Mononuclear cell (primary cell): ENCODE results near the gene FRAS1. TPM values are rescaled to one million over a fixed set of nuclear protein-coding genes. Genes with fewer than 3 reads are reported as not detected.
"Not testable (repeated sequence)": the region's sequence is repeated elsewhere in the genome, so short reads cannot be mapped to it uniquely, and the experiment has no call there.

ENCODE experiments used
- H3K27me3 ChIP-seq: 2 replicates; pipeline ENCODE4 v1.6.0; 2011; ENCODE audit warnings: low read length, control low read depth; ENCODE audit not compliant: insufficient read depth
- H3K4me1 ChIP-seq: 2 replicates; pipeline ENCODE4 v1.5.1; 2011; ENCODE audit warnings: mild to moderate bottlenecking, low read length, control low read depth; ENCODE audit not compliant: insufficient read depth
- H3K4me3 ChIP-seq: 2 replicates; pipeline ENCODE4 v1.5.1; 2011; ENCODE audit warnings: mild to moderate bottlenecking, low read length, moderate library complexity
- H3K9me3 ChIP-seq: 2 replicates; pipeline ENCODE4 v1.5.1; 2011; ENCODE audit warnings: low read depth, mild to moderate bottlenecking, control low read depth, low read length
- total RNA-seq: library from RNA; depleted of rRNA; stranded (reverse); fragments of >200 nt; gene quantifications from one replicate; pipeline ENCODE4 v1.2.3, GENCODE V29; 2012

The FRAS1 gene
- total RNA-seq, 1 donor = under 0.01 TPM

- H3K4me1 ChIP-seq, H3K27me3 ChIP-seq, H3K4me3 ChIP-seq, H3K9me3 ChIP-seq: not testable (repeated sequence)
Measured at GRCh38 chr4:78275450-78275849, 218.3 kb downstream of the FRAS1 start.

GRCh38 chr4:78286281-78286680, 229.2 kb downstream of the FRAS1 start:
- H3K4me1 ChIP-seq = no peaks in the 10 kb centered on the region
- H3K9me3 ChIP-seq = no peaks in the 10 kb centered on the region
- H3K27me3 ChIP-seq = no peaks in the 10 kb centered on the region
- H3K4me3 ChIP-seq = no peak overlapping the region

DNA sequence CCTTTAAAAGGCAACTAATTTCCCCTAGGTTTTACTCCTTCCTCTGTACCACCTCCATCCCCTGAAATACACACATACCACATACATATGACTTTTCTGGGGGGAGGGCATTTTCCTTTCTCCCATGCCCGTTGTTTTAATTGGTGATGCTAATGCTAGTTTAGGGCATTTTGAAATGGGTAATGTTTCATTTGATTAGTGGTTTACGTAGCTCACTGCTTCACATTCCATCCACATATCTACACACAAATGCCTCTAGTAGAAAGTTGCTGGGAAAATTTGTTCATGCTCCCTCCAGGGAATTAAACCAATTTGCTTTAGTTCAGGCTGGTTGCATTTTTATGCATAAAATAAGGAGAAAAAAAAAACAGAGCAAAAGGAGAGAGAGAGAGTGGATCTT, 231.2 kb downstream of the FRAS1 start:
- Histone ChIP-seq H3K27me3 (no peaks in the 10 kb centered on the region), H3K9me3 (no peaks in the 10 kb centered on the region), H3K4me3 (no peak overlapping the region), H3K4me1 (no peaks in the 10 kb centered on the region)

GRCh38 chr4:78291277-78291676, 234.2 kb downstream of the FRAS1 start:
- no peaks in the 10 kb centered on the region for H3K9me3 ChIP-seq
- H3K4me1 ChIP-seq = no peaks in the 10 kb centered on the region
- no peaks in the 10 kb centered on the region for H3K27me3 ChIP-seq
- H3K4me3 ChIP-seq = no peak overlapping the region

DNA sequence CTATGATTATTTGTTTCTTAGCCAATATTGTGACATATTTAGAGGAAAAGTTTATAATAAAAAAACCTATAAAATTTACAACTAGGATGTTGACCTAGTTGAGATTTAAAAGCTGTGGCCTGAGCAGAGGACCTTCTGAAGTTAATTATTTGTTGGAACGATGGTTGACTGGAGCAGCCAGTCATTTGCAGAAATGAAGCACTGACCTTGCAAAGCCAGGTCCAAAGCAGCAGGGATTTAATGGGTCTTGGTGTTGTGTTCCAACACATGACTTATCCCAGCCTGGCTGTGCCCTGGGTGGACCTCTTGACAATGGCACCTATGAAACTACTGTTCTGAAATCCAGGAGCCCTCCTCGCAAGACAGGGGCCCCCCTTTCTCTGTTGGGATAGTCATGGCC, 235.2 kb downstream of the FRAS1 start:
- Histone ChIP-seq H3K9me3 (no peaks in the 10 kb centered on the region), H3K4me1 (no peaks in the 10 kb centered on the region), H3K4me3 (no peak overlapping the region), H3K27me3 (no peaks in the 10 kb centered on the region)

GRCh38 chr4:78292856-78293255, 235.7 kb downstream of the FRAS1 start:
- Histone ChIP-seq H3K27me3 (no peaks in the 10 kb centered on the region), H3K4me1 (no peaks in the 10 kb centered on the region)

DNA sequence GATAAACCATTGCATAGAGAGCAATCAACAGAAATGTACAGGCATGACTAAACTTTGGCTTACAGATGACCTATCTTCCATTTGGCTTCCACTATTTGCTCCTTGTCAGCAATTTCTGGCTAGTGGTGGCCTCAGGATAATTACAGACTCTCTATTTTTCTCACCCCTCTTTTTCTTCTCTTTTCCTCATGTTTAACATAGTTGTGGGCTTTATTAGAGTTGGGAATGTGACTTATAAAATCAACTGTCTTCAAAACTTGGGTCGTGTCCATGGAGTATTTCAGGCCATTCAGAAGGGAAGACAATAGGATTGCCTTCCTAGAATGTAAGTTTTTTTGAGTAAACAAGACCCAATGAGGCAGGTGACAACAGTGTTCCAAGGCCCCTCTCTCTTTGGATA, 236.2 kb downstream of the FRAS1 start:
- no peaks in the 10 kb centered on the region for H3K9me3 ChIP-seq
- no peak overlapping the region for H3K4me3 ChIP-seq
- H3K27me3 ChIP-seq = no peaks in the 10 kb centered on the region
- no peaks in the 10 kb centered on the region for H3K4me1 ChIP-seq

More at GRCh38 chr4:78292856-78293255, 235.7 kb downstream of the FRAS1 start:
- Histone ChIP-seq H3K9me3 (no peaks in the 10 kb centered on the region), H3K4me3 (no peak overlapping the region)

DNA sequence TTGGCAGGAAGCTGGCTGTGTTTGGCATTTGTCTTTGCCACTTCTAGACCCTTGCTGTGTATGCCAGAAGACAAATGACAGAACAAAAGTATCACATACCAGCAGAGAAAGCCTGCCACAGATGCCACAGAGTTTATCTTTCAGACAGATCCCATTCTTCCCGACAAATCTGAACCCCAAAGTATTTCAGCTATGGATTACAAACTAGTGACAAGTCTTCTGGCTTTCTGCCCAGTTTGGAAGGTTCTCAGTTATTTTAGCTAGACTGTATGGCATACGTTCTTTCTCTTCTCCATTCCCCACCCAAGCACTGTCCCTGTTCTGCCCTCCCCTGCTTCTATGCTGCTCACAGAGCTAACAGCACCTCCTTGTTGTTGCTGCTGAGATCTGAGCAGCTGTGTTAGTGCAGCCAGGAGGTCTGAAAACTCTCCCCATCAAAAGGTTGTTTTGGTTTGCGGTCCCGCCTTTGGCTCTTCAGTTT, 236.7 kb downstream of the FRAS1 start:
- H3K4me1 ChIP-seq = no peaks in the 10 kb centered on the region
- H3K27me3 ChIP-seq = no peaks in the 10 kb centered on the region
- no peaks in the 10 kb centered on the region for H3K9me3 ChIP-seq
- no peak overlapping the region for H3K4me3 ChIP-seq

DNA sequence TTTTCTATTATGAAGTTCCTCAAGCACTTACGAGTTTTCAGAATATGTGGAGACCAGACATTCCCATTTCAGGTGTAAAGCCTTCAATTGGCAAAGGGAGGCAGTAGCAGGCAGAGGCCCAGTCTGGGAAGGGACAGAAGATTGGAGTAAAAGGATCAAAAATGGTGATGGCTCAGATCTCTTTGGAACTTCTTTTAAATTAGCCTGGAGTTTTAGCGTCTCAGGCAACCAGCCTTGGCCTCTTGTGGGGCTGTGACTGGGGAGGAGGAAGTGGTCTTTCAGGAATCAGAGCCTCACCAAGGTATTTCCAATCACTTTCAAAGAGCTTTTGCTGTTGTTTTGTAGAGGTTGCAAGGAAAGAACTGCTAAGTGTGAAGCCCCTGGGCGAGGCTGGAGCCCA, 239.1 kb downstream of the FRAS1 start:
- Histone ChIP-seq H3K4me3 (no peak overlapping the region), H3K9me3 (no peaks in the 10 kb centered on the region), H3K4me1 (no peaks in the 10 kb centered on the region), H3K27me3 (no peaks in the 10 kb centered on the region)

DNA sequence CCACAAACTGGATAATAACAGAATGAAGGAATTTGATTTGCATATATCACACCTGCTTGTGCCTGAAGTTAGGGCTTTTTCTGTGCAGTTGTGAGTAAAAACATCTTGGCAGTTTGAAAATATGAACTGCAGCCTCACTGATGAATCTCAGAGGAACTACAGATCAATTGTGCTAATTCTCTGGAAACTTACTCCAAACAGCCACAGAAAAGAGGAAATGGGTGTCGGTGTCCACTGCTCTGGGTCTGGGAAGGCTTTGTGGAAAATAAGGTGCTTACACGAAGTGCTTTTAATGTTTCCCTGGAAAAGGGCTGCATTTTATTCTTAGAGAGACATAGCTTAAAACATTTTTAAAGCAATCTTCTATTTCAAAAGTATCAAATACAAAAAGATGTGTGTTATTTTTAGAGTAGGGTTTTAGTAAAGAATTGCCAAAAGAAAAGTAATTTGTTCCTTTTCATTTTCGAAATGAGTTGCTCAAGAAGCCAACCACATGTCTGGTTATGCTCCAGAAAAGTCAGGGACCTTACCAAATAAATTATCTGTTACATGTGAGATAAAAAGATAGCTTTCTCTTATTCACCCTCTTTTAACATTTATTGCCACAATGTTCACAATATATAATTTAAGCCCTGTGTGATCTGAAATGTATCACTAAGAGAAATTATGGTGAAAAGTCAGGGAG, 240.1 kb downstream of the FRAS1 start:
- Histone ChIP-seq H3K27me3 (no peaks in the 10 kb centered on the region), H3K4me3 (no peak overlapping the region), H3K9me3 (no peaks in the 10 kb centered on the region), H3K4me1 (no peaks in the 10 kb centered on the region)

DNA sequence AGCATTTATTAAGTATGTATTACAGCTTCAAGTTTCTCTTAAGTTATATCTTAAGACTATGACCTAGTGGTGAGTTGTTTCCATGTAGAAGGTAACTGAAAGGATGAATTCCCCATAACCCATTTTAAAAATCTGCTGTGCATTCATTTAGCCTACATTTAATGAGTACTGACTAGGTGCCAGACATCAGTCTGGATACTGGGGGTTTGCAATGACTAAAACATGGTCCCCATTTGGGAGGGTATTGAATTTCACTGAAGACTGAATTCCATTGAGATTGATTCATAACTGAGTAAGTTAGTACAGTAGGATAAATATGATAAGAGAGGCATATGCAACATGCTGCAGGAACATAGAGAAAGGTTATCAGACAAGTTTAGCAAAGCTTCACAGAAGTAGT, 241.5 kb downstream of the FRAS1 start:
- Histone ChIP-seq H3K4me3 (no peak overlapping the region), H3K27me3 (no peaks in the 10 kb centered on the region), H3K9me3 (no peaks in the 10 kb centered on the region), H3K4me1 (no peaks in the 10 kb centered on the region)

GRCh38 chr4:78299565-78299972, 242.4 kb downstream of the FRAS1 start:
- H3K9me3 ChIP-seq = no peaks in the 10 kb centered on the region
- no peak overlapping the region for H3K4me3 ChIP-seq
- no peaks in the 10 kb centered on the region for H3K27me3 ChIP-seq
- H3K4me1 ChIP-seq = no peaks in the 10 kb centered on the region

DNA sequence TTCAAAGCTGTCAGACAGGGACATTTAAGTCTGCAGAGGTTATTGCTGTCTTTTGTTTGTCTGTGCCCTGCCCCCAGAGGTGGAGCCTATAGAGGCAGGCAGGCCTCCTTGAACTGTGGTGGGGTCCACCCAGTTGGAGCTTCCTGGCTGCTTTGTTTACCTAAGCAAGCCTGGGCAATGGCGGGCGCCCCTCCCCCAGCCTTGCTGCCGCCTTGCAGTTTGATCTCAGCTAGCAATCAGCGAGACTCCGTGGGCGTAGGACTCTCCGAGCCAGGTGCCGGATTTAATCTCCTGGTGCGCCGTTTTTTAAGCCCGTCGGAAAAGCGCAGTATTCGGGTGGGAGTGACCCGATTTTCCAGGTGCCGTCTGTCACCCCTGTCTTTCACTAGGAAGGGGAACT, 250.1 kb downstream of the FRAS1 start:
- not testable (repeated sequence) for H3K4me3 ChIP-seq, H3K27me3 ChIP-seq, H3K9me3 ChIP-seq, H3K4me1 ChIP-seq

DNA sequence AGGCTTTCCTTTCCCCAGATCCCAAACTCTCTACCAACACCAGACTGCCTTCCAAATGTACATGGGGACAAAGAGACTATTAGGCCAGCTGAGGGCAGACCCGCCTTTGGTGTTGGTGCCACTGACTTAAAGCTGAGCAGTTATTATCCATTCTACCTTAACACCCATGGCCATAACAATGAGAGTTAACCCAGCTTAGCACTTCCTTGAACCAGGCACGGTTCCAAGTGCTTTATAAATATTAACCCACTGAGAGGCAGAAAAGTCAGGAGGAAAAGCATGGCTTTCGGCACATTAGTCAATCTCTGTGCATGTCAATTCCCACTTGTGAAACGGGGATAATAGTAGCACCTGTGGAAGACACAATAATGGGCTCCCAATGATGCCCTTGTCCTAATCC, 251.4 kb downstream of the FRAS1 start:
- H3K4me1 ChIP-seq = no peaks in the 10 kb centered on the region
- H3K9me3 ChIP-seq = no peaks in the 10 kb centered on the region
- H3K4me3 ChIP-seq = no peak overlapping the region
- peaks cover 3% of the 10 kb centered on the region for H3K27me3 ChIP-seq

- H3K4me1 ChIP-seq = no peaks in the 10 kb centered on the region
- H3K4me3 ChIP-seq = no peak overlapping the region
- no peaks in the 10 kb centered on the region for H3K9me3 ChIP-seq
- peaks cover 3% of the 10 kb centered on the region for H3K27me3 ChIP-seq
Measured at GRCh38 chr4:78309352-78309751, 252.2 kb downstream of the FRAS1 start.

- Histone ChIP-seq H3K4me1 (no peaks in the 10 kb centered on the region), H3K27me3 (peaks cover 3% of the 10 kb centered on the region), H3K9me3 (no peaks in the 10 kb centered on the region), H3K4me3 (no peak overlapping the region)
Measured at GRCh38 chr4:78310007-78310739, 253.1 kb downstream of the FRAS1 start.
